Activated CD4-positive, alpha-beta memory T cell treated with anti-CD3 and anti-CD28 coated beads, Interleukin-2, amount 10 ng/mL, durations not matched to agents 7 days and 5 days (primary cell): ENCODE measurements around the gene TOB2. TPM values are rescaled to one million over a fixed set of nuclear protein-coding genes. Genes with fewer than 3 reads are reported as not detected.
"Not testable (repeated sequence)": the region's sequence is repeated elsewhere in the genome, so short reads cannot be mapped to it uniquely, and the experiment has no call there.

Experiments used
- CTCF ChIA-PET: fragments of 350-600 bp; sonication (Branson Sonifier 250); formaldehyde crosslinking; loops from one replicate; lab custom pipeline; 2021; ENCODE audit warnings: antibody characterized with exemption, inconsistent platforms; lab: Charles Lee
- POLR2A ChIA-PET: fragments of 350-600 bp; sonication (Branson Sonifier 250); formaldehyde crosslinking; loops from one replicate; lab custom pipeline; 2021; ENCODE audit warnings: antibody characterized with exemption; lab: Charles Lee
- DNase-seq: peaks from one replicate; pipeline ENCODE4 v3.0.0-alpha.2; 2020
- H3K27ac Mint-ChIP-seq: one replicate; pipeline ENCODE4 v1.8.0; 2021; ENCODE audit warnings: mild to moderate bottlenecking, mixed read lengths
- H3K27me3 Mint-ChIP-seq: one replicate; pipeline ENCODE4 v1.8.0; 2021; ENCODE audit warnings: mixed read lengths
- H3K36me3 Mint-ChIP-seq: one replicate; pipeline ENCODE4 v1.8.0; 2021; ENCODE audit warnings: low read depth, mixed read lengths
- H3K4me1 Mint-ChIP-seq: one replicate; pipeline ENCODE4 v1.8.0; 2021; ENCODE audit warnings: mixed read lengths
- H3K4me3 Mint-ChIP-seq: one replicate; pipeline ENCODE4 v1.8.0; 2021; ENCODE audit warnings: mild to moderate bottlenecking, mixed read lengths
- H3K9me3 Mint-ChIP-seq: one replicate; pipeline ENCODE4 v1.8.0; 2021; ENCODE audit warnings: mixed read lengths
- total RNA-seq, 2 experiments: library from RNA; stranded (reverse); gene quantifications; one replicate each; pipeline ENCODE4 v1.2.3, GENCODE V29; 2021

Gene TOB2
- total RNA-seq, 2 experiments from 2014 or later = 38.7 to 41.2 TPM

DNA sequence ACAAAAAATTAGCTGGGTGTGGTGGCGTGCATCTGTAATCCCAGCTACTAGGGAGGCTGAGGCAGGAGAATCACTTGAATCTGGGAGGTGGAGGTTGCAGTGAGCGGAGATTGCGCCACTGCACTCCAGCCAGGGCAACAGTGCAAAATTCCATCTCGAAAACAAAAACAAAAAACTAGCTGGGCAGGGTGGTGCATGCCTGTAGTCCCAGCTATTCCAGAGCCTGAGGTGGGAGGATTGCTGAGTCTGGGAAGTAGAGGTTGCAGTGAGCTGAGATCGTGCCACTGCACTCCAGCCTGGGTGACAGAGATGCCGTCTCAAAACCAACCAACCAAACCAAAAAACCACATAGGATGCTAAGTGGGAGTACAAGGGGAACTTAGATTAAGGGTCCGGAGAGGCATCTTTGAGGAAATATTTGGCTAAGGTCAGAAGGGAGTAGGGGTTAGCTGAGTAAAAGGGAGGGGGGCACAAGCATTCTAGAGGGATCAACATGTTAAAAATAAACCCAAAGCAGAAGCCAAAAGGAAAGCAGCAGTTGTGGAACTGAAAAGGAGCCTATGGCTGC, 11.6 kb upstream of the TOB2 start:
- no peaks in the 10 kb centered on the region for H3K27me3 Mint-ChIP-seq
- peak overlapping the region; percentile 32 for H3K27ac Mint-ChIP-seq
- no peaks in the 10 kb centered on the region for H3K9me3 Mint-ChIP-seq
- ChIA-PET CTCF (interaction anchor here (1.1 kb wide), 1 partner anchor 54 kb away, joined by 4 read pairs; no protein-coding TSS in a partner anchor), POLR2A (interaction anchor here (1.6 to 5.2 kb wide), 4 partner anchors 9 to 13 kb away, joined by 7 to 26 read pairs (median 9); partner anchors contain the start of genes ACO2, PHF5A and TOB2)
- H3K36me3 Mint-ChIP-seq = peaks cover 36% of the 10 kb centered on the region
- no peak overlapping the region for H3K4me3 Mint-ChIP-seq
- H3K4me1 Mint-ChIP-seq = peaks cover 10% of the 10 kb centered on the region
- DNase-seq = no peak

DNA sequence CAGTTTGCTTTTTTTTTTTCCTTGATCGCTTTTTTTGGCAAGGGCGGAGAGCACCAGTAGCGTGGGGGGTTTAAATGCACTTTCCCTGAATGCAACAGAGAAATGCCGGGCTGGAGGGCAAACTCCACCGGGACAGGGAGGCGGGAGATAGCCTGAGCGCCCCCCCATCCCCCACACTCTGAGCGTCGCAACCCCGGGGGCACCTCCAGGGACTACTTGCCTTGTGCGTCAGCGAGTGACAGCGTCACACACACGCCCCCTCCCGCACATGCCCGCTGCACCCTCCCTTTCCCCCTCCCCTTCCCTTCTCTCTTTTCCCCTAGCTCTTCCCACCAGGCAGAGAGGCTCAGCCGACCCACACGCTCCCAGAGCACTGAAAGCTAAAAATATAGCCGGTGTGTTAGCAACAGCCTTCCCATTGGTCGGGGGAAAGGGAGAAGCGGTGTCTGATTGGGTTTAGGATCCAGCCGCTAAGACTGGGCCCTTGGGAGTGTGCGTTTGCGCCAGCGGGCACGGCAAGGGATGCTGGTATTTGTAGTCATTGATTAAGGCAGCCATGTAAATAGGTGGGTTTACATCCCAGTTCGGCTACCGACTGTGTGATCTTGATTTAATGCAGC, 1.7 kb upstream of the TOB2 start:
- Mint-ChIP-seq H3K27ac (peak overlapping the region; percentile 93), H3K36me3 (peaks cover 22% of the 10 kb centered on the region), H3K27me3 (no peaks in the 10 kb centered on the region), H3K4me1 (peaks cover 22% of the 10 kb centered on the region), H3K9me3 (no peaks in the 10 kb centered on the region), H3K4me3 (peak overlapping the region; percentile 95)
- POLR2A ChIA-PET = interaction anchor here (0.7 to 5.0 kb wide), 21 partner anchors 8 to 172 kb away, joined by 3 to 86 read pairs (median 4); partner anchors contain the start of genes ACO2, DESI1, PHF5A and PMM1
- CTCF ChIA-PET = interaction anchor here (1.3 to 1.8 kb wide), 4 partner anchors 16 to 79 kb away, joined by 3 to 13 read pairs (median 4); no protein-coding TSS in a partner anchor
- peak; percentile 94 for DNase-seq

DNA sequence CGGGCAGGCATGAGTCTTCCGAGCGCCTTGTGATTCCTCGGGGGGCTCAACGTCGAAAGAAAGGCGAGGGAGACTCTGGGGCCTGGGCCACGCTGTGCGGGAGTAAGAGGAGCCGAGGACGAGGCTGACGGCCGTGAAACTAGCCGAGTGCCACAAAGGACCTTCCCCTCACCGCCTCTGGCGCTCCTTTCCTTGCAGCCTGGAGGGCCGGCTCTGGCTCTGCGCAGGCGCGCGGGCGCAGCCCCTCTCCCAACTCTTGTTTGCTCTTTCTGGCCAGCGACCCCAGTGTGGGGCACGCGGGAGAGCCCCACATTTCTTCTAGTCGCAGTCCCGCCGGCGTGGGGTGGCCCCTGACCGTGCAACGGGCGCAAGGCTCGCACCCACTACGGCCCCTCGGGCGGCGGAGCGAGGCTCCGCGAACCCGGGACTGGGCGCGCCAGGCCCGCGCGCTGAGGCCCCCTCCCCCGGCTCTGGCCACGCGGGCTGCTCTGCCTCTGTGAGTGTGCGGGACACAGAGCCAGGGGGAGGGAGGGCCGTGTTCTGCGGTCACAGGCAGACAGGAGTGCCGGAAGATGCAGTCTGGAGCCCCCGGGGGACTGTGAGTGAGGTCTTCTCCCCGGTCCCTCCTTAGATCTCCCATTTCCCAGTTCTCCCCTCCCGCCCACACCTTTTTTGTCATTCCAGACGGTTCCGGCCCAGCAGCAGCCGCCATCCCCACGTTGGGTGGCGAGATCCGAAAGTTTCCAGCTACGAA, 1.0 kb upstream of the TOB2 start:
- Mint-ChIP-seq H3K27me3 (no peaks in the 10 kb centered on the region), H3K4me1 (peaks cover 27% of the 10 kb centered on the region), H3K4me3 (peak overlapping the region; percentile 95), H3K9me3 (no peaks in the 10 kb centered on the region), H3K36me3 (peaks cover 27% of the 10 kb centered on the region), H3K27ac (peak overlapping the region; percentile 93)
- peak; percentile 68 for DNase-seq
- CTCF ChIA-PET = interaction anchor here (0.6 to 3.0 kb wide), 7 partner anchors 17 to 142 kb away, joined by 3 to 13 read pairs (median 5); partner anchors contain the start of genes ACO2, PHF5A and PMM1
- POLR2A ChIA-PET = interaction anchor here (0.8 to 5.0 kb wide), 31 partner anchors 8 to 496 kb away, joined by 3 to 136 read pairs (median 9); partner anchors contain the start of genes ACO2, DESI1, PHF5A and PMM1

DNA sequence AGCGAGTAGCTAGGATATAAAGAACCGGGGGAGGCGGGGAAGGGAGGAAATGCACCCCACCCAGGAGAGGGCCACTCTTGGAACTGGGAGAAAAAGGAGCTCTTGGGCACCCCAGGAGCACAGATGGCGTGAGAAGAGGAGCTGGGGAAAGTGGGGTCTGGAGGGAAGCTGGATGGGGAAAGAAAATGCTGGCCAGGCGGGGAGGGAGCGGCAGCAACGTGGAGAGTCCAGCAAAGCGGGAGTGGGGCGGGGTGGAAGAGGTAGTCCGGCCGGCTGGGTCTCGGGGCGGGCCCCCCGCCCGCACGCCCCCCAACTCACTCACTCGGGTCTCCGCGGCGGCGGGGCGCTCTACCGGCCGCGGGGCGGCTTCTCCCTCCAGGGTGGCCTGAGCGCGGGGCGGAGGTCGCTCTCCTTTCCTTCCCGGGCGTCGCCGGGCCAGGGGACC, 522 bp downstream of the TOB2 start:
- CTCF ChIA-PET = interaction anchor here (0.5 to 3.0 kb wide), 6 partner anchors 10 to 918 kb away, joined by 3 to 11 read pairs (median 4); partner anchors contain the start of genes ACO2 and PHF5A
- no peaks in the 10 kb centered on the region for H3K27me3 Mint-ChIP-seq
- peak overlapping the region; percentile 93 for H3K27ac Mint-ChIP-seq
- peak overlapping the region; percentile 95 for H3K4me3 Mint-ChIP-seq
- H3K4me1 Mint-ChIP-seq = peaks cover 34% of the 10 kb centered on the region
- peaks cover 33% of the 10 kb centered on the region for H3K36me3 Mint-ChIP-seq
- POLR2A ChIA-PET = interaction anchor here (0.6 to 5.0 kb wide), 34 partner anchors 9 to 1421 kb away, joined by 3 to 136 read pairs (median 6); partner anchors contain the start of genes ACO2, DESI1, PHF5A and PMM1
- no peak for DNase-seq
- no peaks in the 10 kb centered on the region for H3K9me3 Mint-ChIP-seq

DNA sequence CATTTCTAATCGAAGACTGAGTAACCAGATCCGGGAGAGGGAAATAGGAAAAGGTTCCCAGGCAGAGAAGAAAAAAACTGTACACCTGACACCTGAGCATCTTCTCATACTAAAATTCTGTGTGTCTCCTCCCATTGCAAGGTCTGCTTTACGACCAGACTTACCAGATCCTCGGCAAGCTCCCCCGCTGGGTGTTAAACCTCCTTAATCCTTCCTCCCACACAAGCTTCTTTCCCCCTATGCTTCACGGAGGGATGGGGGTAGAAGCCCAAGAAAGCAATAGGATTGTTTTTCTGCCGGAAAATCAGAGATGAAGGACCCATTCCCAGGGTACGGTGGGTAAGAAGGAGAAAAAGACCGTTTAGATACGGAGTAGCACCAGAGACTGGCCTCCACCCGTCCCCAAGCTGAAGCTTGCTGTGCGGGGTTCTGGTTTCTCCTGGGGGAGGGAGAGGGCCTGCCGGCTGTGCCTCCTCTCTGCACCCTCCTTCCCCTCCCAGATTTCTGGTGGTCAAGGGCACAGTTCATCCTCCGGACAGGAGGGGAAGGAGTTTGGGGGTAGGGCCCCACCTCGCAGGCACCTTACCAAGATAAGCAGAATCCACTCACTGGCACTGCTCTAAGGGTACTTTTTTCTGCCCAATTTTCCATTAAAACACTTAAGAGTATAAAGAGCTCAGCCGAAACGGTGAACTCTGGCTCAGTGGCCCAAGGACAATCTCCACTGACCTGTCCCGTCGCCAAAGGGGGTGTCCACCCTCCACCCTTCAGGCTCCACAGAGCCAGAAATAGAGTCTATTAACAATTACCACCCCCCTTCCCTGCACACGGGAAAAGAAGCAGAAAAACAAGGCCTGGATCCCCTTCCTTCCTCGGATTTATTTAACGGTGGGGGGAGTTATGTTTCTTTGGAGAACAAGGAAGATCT, 1.2 kb downstream of the TOB2 start:
- Mint-ChIP-seq H3K36me3 (peaks cover 33% of the 10 kb centered on the region), H3K4me3 (peak overlapping the region; percentile 95), H3K9me3 (no peaks in the 10 kb centered on the region), H3K27ac (peak overlapping the region; percentile 93), H3K27me3 (no peaks in the 10 kb centered on the region), H3K4me1 (peaks cover 34% of the 10 kb centered on the region)
- ChIA-PET POLR2A (interaction anchor here (0.6 to 5.0 kb wide), 28 partner anchors 9 to 1420 kb away, joined by 3 to 136 read pairs (median 6); partner anchors contain the start of genes ACO2, DESI1, PHF5A and PMM1), CTCF (interaction anchor here (1.3 to 3.0 kb wide), 3 partner anchors 23 to 72 kb away, joined by 4 to 11 read pairs (median 8); partner anchors contain the start of genes ACO2 and PHF5A)
- DNase-seq = peak; percentile 37

DNA sequence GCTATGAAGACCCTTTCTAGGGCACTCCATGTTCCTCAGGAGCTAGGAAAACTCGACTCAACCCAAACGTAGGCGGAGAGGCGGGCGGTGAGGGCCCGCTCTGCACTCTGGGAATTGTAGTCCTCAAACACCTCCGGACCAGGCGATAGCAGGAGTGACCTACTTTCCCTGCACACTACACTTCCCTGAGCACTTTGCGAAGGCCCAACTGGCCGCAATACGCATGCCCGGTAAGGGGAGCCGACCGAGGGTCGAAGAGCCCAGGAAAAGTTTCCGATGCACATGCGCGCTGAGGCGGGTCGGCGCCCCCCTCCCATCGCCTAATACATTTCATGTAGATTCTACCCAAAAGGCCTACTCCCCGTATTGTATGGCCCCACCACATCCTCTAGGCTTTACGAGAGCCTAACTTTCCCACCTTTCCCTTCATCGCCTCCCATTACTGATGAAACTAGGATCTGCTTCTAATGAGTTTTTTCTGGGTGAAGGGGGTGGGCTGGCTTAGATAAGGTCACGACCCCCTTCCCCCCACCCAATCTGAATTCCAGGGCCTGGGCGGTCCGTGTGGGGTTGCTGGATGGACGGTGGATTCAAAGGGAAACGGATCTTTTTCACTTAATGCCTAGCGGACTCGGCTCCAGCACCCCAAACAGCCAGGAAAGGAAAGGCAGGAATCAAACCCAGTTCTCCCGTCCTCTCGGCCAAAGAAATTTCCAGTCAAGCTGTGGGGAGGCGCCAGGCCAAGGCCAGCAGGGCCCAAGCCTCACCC, 2.1 kb downstream of the TOB2 start:
- H3K4me3 Mint-ChIP-seq = peak overlapping the region; percentile 95
- peaks cover 33% of the 10 kb centered on the region for H3K36me3 Mint-ChIP-seq
- DNase-seq = peak; percentile 86
- peaks cover 34% of the 10 kb centered on the region for H3K4me1 Mint-ChIP-seq
- H3K27me3 Mint-ChIP-seq = no peaks in the 10 kb centered on the region
- ChIA-PET CTCF (interaction anchor here (1.3 to 3.0 kb wide), 3 partner anchors 24 to 73 kb away, joined by 4 to 11 read pairs (median 8); partner anchors contain the start of genes ACO2 and PHF5A), POLR2A (interaction anchor here (0.6 to 5.0 kb wide), 19 partner anchors 8 to 493 kb away, joined by 3 to 136 read pairs (median 13); partner anchors contain the start of genes ACO2, DESI1, PHF5A and PMM1)
- peak overlapping the region; percentile 93 for H3K27ac Mint-ChIP-seq
- H3K9me3 Mint-ChIP-seq = no peaks in the 10 kb centered on the region

DNA sequence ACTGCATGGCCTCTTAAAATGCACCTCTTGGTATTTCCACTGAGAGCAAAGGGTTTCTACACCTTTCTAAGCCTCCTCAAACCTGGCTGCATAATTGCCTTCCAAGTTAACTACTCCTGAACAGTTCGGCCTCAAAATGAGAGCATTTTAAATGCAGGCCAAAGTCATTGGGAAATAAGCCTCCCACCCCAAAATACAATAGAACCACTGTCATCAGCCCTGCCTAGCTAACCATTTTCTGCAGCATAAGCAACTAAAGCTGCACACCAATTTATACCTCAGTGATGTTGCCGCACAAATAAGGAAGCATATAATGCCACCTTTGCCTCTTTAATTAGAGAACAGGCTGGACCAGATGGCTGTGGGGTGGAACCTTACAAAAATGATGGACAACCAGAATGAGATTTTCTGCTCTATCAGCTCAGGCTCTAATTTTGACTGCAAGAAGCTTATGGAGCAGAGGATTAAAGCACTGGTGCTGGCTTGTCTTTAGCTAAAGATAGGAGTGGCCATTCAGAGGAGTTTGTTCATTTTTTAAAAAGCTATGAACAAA, 4.3 kb downstream of the TOB2 start:
- Mint-ChIP-seq H3K4me3 (no peak overlapping the region), H3K9me3 (no peaks in the 10 kb centered on the region), H3K27me3 (no peaks in the 10 kb centered on the region), H3K4me1 (peaks cover 28% of the 10 kb centered on the region), H3K27ac (no peak overlapping the region), H3K36me3 (peaks cover 35% of the 10 kb centered on the region)
- ChIA-PET POLR2A (interaction anchor here (0.8 to 2.7 kb wide), 2 partner anchors 16 to 26 kb away, joined by 4 to 19 read pairs; partner anchors contain the start of genes ACO2 and PHF5A), CTCF (interaction anchor here (0.9 to 2.2 kb wide), 4 partner anchors 16 to 225 kb away, joined by 3 to 7 read pairs (median 3); no protein-coding TSS in a partner anchor)
- no peak for DNase-seq

DNA sequence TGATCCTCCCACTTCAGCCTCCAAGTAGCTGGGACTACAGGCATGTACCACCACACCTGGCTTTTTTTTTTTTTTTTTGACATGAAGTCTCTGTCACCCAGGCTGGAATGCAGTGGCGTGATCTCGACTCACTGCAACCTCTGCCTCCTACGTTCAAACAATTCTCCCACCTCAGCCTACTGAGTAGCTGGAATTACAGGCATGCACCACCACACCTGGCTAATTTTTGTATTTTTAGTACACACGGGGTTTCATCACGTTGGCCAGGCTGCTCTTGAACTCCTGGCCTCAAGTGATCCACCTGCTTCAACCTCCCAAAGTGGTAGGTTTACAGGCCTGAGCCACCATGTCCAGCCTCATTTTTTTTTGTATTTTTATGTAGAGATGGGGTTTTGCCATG, 6.1 kb downstream of the TOB2 start:
- DNase-seq, POLR2A ChIA-PET, H3K9me3 Mint-ChIP-seq, H3K4me3 Mint-ChIP-seq, H3K27me3 Mint-ChIP-seq, H3K27ac Mint-ChIP-seq: not testable (repeated sequence)
- CTCF ChIA-PET = interaction anchor here (0.5 kb wide), 1 partner anchor 11 kb away, joined by 3 read pairs; no protein-coding TSS in a partner anchor
- Mint-ChIP-seq H3K4me1 (peaks cover 28% of the 10 kb centered on the region), H3K36me3 (peaks cover 49% of the 10 kb centered on the region)

DNA sequence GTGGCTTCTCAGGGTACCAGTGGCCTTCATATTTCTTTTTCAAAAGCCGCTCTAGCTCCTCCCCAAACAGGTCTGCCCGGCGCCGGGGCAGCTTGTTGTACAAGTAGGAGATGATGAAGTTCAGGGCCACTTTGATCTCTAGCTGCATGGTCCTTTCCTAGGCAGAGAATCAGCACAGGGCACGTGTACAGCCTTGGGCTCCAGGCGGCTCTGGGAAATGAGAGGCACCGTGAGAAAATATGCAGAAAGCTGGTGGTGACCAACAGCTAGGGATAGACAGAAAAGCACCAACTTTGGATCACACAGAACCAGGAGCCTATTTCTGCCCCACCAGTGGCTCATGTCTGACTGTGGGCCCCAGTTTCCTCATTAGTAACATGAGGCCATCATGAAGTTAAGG, 9.4 kb downstream of the TOB2 start:
- POLR2A ChIA-PET = interaction anchor here (0.8 to 3.6 kb wide), 3 partner anchors 9 to 31 kb away, joined by 3 to 28 read pairs (median 11); partner anchors contain the start of gene TOB2
- Mint-ChIP-seq H3K4me1 (peaks cover 9% of the 10 kb centered on the region), H3K4me3 (no peak overlapping the region), H3K27ac (peak overlapping the region; percentile 16), H3K36me3 (peaks cover 39% of the 10 kb centered on the region), H3K27me3 (no peaks in the 10 kb centered on the region), H3K9me3 (no peaks in the 10 kb centered on the region)
- CTCF ChIA-PET = interaction anchor here (2.0 kb wide), 1 partner anchor 33 kb away, joined by 9 read pairs; no protein-coding TSS in a partner anchor
- no peak for DNase-seq
